Measurements from ENCODE around the gene SIPA1L3.

The SIPA1L3 gene

DNA sequence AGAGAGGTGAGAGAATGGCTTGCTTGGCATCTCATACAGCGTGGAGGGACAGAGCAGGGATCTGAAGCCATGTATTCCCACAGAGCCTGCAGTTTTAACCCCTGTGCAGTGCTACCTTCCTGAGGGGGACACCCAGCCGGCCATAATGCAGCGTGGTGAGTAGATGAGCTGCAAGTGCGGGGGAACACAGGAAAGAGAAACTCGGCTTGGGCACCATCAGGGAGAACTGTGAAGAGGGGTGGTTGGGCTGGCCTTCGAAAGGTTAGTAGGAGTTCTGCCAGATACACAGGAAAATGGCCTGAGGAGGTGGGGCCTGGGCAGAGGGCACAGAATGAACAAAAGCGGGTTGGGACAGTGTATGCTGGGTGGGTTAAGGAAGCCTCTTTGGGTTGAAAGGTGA is 88.3 kb downstream of the SIPA1L3 start:
- H3K4me3 ChIP-seq (ENCODE audit: low read depth, low read length): no peak overlapping the region

DNA sequence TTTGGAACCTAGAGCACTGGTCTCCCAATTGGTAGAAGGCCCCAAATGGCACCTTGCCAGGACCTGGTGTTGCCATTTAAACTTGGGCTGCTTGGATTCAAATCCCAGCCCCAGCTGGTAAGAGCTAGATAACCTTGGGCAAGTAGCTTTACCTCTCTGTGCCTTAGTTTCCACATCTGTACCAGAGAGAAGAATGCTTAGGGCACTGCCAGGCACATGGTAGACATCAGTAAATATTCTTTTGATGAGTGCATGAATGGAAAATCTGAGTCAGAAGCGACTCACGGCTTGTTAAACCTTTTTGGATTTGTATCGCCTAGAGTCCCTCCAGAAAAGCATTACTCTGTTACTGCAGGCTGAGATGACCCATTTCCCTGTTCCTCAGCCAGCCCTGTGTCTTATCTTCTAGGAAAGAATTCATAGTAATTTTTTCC is 90.9 kb downstream of the SIPA1L3 start:
- H3K4me3 ChIP-seq (ENCODE audit: low read depth, low read length): no peak overlapping the region

DNA sequence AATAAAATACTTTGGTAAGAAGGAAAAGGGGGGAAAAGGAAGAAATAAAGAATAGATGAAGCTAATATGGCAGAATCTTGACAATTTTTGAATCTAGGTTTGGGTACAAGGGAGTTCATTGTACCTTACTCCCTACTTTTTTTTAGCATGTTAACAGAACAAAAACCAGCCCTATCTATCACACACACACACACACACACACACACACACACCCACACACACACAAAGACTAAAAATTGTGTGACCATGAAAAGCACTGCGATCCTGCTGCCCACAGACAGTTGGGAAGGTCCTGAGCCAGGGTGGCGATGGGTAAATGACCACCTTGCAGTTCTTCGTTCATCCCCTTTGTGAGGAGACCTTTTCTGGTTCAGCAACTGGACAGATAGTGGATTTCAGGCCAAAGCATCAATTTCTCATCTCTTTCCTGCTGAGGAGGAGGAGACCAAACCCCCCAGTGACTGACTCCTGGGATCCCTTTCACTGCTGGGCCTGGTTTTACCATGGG is 91.8 kb downstream of the SIPA1L3 start:
- no peak overlapping the region for H3K4me3 ChIP-seq (ENCODE audit: low read depth, low read length)

DNA sequence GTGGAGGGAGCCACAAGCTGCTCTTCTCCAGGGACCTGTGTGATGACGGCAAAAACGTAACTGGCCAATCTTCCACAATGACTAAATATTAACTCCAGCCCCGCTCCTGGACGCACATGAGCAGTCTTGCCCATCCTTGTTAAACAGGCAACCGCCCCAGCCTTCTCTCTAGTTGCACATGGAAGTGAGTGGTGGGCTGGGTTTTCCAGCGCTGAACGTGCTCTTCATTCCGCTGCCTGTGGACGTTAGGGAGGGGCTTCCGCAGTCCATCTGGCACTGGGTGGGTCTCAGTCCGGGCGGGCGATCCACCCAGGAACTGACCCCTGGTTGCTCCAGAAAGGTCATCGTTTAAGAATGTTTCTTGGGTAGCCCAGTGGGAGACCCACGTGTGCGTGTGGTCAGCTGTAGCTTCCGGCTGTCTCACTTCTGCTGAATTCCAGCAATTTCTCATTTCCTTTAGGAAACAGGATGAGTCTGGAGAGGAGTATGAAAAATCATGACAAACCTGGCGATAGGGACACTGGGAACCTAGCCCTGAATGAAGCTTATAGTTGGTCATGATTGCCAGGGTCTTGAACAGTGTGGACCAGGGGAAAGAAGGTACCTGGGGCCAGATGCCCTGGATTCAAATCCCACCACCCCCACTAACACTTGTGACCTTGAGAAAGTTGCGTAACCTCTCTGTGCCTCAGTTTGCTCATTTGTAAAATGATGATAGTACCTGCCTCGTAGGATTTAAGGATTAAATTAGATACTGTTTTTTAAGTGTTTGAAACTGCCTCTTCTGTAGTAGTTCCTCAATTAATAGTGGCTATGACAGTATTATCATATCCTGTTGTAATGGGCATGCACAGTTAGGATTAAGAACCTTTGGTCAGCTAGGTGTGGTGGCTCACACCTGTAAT is 92.6 kb downstream of the SIPA1L3 start:
- no peak overlapping the region for H3K4me3 ChIP-seq (ENCODE audit: low read depth, low read length)

- H3K4me3 ChIP-seq (ENCODE audit: low read depth, low read length): no peak overlapping the region
Observed at GRCh38 chr19:38001158-38001781, 94.3 kb downstream of the SIPA1L3 start.

DNA sequence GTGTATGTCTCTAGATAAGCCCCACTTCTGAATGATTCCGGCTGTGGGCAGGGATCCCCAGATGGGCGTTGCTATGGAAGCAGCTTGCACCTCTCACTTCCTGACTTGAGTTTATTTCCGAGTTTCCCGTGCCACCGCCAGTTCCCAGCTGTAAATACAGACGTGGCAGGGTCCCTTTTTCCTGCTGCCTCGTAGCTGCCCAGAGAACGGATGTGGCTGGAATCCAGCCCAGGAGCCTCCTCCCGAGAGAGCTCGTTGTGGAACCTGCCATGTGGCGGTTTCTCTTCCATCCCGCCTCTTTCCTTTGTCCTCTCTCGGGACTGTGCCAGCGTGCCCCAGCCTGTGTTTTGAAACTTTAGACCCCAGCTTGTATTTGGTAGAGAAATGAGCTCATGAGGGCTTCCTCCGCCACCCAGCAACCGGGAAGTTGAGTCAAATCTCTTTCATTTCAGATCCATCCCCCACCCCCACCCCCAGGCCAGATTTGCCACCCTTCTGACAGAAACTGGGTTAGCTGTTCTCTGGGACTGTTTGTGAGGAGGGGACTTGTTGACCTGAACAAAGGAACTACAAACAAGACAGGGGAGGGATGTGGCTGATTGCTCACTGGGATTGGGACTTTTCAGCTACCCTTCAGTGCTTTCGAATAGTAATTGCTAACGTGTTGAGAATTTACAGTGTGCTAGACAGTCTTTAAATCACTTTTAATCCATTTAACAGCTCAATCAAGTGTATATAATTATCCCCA is 96.6 kb downstream of the SIPA1L3 start:
- no peak overlapping the region for H3K4me3 ChIP-seq (ENCODE audit: low read depth, low read length)

- H3K4me3 ChIP-seq (ENCODE audit: low read depth, low read length): no peak overlapping the region
Observed at GRCh38 chr19:38004186-38004520, 97.1 kb downstream of the SIPA1L3 start.

DNA sequence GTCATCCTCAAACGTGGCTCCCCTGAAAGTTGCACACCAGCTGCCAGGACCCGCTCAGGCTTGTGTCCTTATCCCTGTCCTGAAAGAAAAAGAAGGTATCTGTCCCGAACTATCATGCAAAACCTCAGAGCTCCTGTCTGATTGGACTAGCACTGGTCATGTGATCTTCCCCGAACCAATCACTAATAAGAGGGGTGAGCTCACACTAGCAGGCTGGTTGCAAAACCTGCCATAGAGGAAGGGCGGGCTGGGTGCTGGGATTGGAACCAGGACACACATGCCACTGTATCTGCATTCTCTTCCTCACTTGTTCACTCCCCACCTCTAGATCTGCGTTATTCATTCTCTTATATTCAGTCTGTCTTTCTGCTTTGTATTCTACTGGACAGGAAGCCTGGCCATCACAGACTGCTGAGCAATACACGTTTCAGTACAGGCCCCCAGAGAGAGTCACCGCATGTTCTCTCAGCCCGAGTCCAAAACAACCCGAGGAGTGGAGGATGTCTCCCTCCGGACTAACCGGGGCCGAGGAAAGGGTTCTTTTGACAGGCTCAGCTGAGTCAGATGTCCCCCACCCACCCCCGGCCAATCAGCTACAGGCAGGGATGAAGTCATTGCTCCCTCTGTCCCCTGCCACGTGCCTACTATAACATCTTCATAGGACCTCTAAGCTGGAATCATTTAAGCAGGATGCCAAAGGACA is 97.7 kb downstream of the SIPA1L3 start:
- H3K4me3 ChIP-seq (ENCODE audit: low read depth, low read length): no peak overlapping the region

- H3K4me3 ChIP-seq (ENCODE audit: low read depth, low read length): no peak overlapping the region
Observed at GRCh38 chr19:38005224-38005614, 98.2 kb downstream of the SIPA1L3 start.

- H3K4me3 ChIP-seq (ENCODE audit: low read depth, low read length): no peak overlapping the region
Observed at GRCh38 chr19:38006361-38007045, 99.5 kb downstream of the SIPA1L3 start.

GRCh38 chr19:38009650-38010242 is 102.7 kb downstream of the SIPA1L3 start:
- no peak overlapping the region for H3K4me3 ChIP-seq (ENCODE audit: low read depth, low read length)

DNA sequence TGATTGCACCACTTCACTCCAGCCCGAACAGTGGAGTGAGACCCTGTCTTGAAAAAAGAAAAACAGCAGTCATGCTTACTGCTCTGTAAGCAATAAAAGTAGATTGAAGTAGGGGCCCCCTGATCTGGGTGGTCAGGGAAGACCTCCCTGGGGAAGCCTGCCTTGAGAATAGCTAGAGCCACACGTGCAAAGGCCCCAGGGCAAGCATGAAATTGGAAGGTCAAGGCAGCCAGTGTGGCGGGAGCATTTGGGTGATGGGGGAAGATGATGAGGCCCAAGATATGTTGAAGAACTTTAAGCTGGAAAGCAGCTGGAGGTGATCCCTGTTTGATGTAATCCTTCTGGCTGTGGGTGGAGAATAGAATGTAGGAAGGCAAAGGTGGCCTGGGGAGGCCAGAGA is 104.4 kb downstream of the SIPA1L3 start:
- H3K4me3 ChIP-seq (ENCODE audit: low read depth, low read length): no peak overlapping the region

- no peak overlapping the region for H3K4me3 ChIP-seq (ENCODE audit: low read depth, low read length)
Observed at GRCh38 chr19:38012290-38012689, 105.3 kb downstream of the SIPA1L3 start.

DNA sequence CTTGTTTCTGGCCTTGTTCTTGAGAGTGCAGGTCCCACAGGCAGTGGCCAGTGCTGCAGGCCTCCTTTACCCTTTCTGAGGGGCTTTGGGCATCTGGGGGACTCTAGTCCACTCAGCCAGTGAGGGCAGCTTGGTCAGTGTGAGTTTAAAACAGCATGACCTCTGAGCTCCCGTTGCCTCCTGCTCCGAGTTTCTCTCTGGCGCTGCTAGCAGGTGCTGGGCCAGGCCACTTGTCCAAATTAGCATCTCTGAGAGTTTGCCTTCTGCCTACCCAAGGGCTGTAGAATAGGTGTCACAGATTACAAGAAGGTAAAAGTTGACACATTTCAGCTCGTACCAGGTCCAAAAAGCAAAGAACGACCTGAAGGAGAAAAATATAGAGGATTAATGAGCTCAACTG is 105.9 kb downstream of the SIPA1L3 start:
- no peak overlapping the region for H3K4me3 ChIP-seq (ENCODE audit: low read depth, low read length)

DNA sequence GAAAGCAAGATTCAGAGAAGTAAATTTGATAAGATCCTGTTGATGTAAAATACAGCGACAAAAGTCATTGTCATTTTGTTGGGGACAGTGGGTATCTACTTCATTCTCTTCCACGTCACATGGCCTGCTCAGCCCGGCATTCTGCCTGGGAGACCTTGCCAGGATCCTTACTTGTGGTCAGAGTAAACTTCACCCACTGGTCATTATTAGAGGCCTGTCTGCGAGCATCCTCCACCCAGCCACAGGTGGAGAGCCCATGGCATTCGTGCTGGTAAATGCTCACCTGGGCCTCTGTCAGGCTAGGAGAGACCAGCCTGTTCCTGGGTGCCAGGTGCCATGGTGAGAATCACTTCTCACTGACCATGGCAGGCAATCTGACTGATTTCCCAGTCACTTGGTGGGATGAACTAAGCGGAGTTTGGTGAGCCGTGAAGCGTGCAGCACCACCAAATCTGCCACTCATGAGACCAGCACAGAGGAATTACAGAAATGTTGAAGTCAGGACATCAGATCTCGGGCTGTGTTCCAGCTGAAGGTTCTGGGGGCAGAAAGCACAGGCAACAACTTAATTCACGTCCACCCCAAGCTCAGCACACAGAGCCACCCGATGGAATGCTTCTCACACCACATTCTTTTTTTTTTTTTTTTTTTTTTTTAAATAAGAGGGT is 107.0 kb downstream of the SIPA1L3 start:
- H3K4me3 ChIP-seq (ENCODE audit: low read depth, low read length): no peak overlapping the region

DNA sequence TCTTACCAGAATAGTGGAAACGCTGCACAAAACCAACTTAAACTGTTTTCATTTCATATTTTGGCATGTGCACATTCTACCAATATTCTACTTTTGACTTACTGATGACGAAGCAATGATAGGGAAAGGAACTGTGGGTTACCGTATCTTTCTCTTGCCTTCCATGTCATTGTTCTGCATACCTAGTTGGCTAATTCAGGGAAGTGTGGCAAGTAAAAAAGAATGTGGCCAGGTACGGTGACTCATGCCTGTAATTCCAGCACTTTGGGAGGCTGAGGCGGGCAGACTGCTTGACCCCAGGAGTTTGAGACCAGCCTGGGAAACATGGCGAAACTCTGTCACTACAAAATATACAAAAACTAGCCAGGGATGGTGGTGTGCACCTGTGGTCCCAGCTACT is 108.2 kb downstream of the SIPA1L3 start:
- H3K4me3 ChIP-seq (ENCODE audit: low read depth, low read length): no peak overlapping the region

DNA sequence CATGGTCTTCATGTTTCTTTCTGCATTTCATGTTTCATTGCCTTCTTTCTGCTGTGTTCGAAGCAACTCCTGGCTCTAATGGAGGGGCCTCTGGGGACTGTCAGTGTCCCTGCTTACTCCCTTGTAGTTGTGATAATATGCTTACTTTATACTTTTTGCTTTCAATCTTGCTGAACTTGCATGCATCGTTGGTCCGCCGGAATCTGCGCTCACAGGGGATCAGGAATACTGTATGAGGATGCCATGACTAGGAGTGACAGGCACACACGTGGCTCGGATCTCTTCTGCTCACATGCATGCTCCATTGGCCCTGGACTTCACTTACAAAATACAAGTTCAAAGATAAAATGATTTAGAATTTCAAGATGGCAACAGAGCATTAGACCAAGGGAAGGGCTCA is 108.8 kb downstream of the SIPA1L3 start:
- no peak overlapping the region for H3K4me3 ChIP-seq (ENCODE audit: low read depth, low read length)

- no peak overlapping the region for H3K4me3 ChIP-seq (ENCODE audit: low read depth, low read length)
Observed at GRCh38 chr19:38017401-38018151, 110.6 kb downstream of the SIPA1L3 start.
